Measurements from ENCODE around the gene VAV2.

DNA sequence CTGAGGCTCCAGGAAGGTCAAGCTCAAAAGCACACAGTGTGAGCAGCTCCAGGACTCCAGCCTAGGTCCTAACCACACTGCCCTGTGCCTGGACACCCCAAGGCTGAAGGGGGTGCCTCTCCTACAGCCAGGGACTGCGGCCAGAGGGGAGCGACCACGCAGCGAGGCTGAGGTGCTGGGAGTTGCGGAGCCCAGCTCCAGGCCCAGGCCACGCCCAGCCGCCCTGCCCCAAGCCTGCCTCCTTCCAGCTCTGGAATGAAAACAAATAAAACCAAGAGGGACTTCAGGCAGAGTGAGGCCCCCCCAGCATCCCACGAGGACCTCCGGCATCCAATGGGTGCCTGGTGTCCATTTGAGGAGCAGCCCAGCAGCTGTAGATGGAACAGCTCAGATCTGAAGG is 15.2 kb downstream of the VAV2 start:
- TF ChIP-seq POLR2A (IDR thresholded peaks at IDR 0.05) = no peak
- TF ChIP-seq, protein P1, sequence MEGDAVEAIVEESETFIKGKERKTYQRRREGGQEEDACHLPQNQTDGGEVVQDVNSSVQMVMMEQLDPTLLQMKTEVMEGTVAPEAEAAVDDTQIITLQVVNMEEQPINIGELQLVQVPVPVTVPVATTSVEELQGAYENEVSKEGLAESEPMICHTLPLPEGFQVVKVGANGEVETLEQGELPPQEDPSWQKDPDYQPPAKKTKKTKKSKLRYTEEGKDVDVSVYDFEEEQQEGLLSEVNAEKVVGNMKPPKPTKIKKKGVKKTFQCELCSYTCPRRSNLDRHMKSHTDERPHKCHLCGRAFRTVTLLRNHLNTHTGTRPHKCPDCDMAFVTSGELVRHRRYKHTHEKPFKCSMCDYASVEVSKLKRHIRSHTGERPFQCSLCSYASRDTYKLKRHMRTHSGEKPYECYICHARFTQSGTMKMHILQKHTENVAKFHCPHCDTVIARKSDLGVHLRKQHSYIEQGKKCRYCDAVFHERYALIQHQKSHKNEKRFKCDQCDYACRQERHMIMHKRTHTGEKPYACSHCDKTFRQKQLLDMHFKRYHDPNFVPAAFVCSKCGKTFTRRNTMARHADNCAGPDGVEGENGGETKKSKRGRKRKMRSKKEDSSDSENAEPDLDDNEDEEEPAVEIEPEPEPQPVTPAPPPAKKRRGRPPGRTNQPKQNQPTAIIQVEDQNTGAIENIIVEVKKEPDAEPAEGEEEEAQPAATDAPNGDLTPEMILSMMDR (IDR thresholded peaks at IDR 0.05) = no peak
